Thyroid gland (tissue), 4 donors: ENCODE results near the gene CPS1. TPM values are rescaled to one million over a fixed set of nuclear protein-coding genes. Genes with fewer than 3 reads are reported as not detected.

ENCODE experiments used
- DNase-seq, 2 donors: peaks; one replicate each; pipeline ENCODE4 v3.0.0-alpha.2; 2019
- H3K27ac ChIP-seq, 3 donors: fragments of 200-600 bp; sonication (generic); 1 replicate in 2 of 3; 2 replicates in 1 of 3; pipeline ENCODE4 v1.5.1; 2016 to 2019; ENCODE audit warnings: mild to moderate bottlenecking in 1 of 3, moderate library complexity in 1 of 3
- H3K27me3 ChIP-seq: fragments of 200-600 bp; sonication (generic); one replicate; pipeline ENCODE4 v1.5.1; 2019
- H3K36me3 ChIP-seq, 2 donors: fragments of 200-600 bp; sonication (generic); one replicate each; pipeline ENCODE4 v1.5.1; 2016 to 2019
- H3K4me1 ChIP-seq, 2 donors: fragments of 200-600 bp; sonication (generic); one replicate each; pipeline ENCODE4 v1.5.1; 2017 to 2019
- H3K4me3 ChIP-seq, 3 donors: fragments of 200-600 bp; sonication (generic); replicated peaks in 1 of 3; 1 replicate in 2 of 3; 2 replicates in 1 of 3; pipeline ENCODE4 v1.5.1; 2016; ENCODE audit warnings: mild to moderate bottlenecking in 1 of 3
- H3K9me3 ChIP-seq: fragments of 200-600 bp; sonication (generic); one replicate; pipeline ENCODE4 v1.5.1; 2017
- CTCF ChIP-seq, 6 experiments: fragments of 200-600 bp in 3 of 6; fragments of 450-650 bp in 3 of 6; sonication (generic) in 3 of 6; IDR thresholded peaks; one replicate each; pipeline ENCODE4 v1.5.1; 2016 to 2019; ENCODE audit warnings: antibody characterized with exemption in 6 of 6, mild to moderate bottlenecking in 2 of 6, inconsistent platforms in 1 of 6, moderate library complexity in 1 of 6
- POLR2A ChIP-seq, 2 donors: fragments of 450-650 bp; IDR thresholded peaks; one replicate each; pipeline ENCODE4 v1.6.1; 2017; ENCODE audit warnings: antibody characterized with exemption in 2 of 2, mild to moderate bottlenecking in 2 of 2, moderate library complexity in 1 of 2
- whole genome bisulfite sequencing, 2 donors: methylation state at CpG; one replicate each; pipeline ENCODE4 v1.1.5; 2017; 5-methylcytosine and 5-hydroxymethylcytosine counted together
- intact Hi-C: fragments of 100-400 bp; cut with DNase I; formaldehyde crosslinking; loops from one replicate; pipeline ENCODE4 v1.15.1; 2023
- total RNA-seq, 4 donors: library from RNA; depleted of rRNA; stranded (reverse); fragments of >200 nt; gene quantifications; one replicate each; pipeline ENCODE4 v1.2.3, GENCODE V29; 2016

Gene CPS1
- total RNA-seq, 4 donors from 2014 or later, result 3.9 to 14.9 (median 10.1) TPM

GRCh38 chr2:210623506-210623905 lies 67.1 kb downstream of the CPS1 start:
- DNase-seq, result peak; percentile 8 to 10
- WGBS, 2 donors, result 32 to 34% methylated on average over 4 of the region's 4 CpGs
- Histone ChIP-seq H3K9me3 (no peaks in the 10 kb centered on the region), H3K4me3 (no peak overlapping the region), H3K36me3 (no peaks in the 10 kb centered on the region), H3K27me3 (no peaks in the 10 kb centered on the region), H3K4me1 (no peaks in the 10 kb centered on the region), H3K27ac (no peak overlapping the region)
- intact Hi-C loops, result no loop called here
- TF ChIP-seq POLR2A (IDR thresholded peaks at IDR 0.05), result no peak
- TF ChIP-seq CTCF (IDR thresholded peaks at IDR 0.05), result no peak

- 70 to 71% methylated on average over 4 of the region's 4 CpGs for WGBS, 2 donors
- no peaks in the 10 kb centered on the region for H3K9me3 ChIP-seq
- no peaks in the 10 kb centered on the region for H3K36me3 ChIP-seq
- no peaks in the 10 kb centered on the region for H3K4me1 ChIP-seq
- TF ChIP-seq POLR2A (IDR thresholded peaks at IDR 0.05) (no peak), CTCF (IDR thresholded peaks at IDR 0.05) (no peak)
- H3K27ac ChIP-seq, result no peak overlapping the region
- DNase-seq, result no peak
- intact Hi-C loops, result no loop called here
- no peaks in the 10 kb centered on the region for H3K27me3 ChIP-seq
- H3K4me3 ChIP-seq, result no peak overlapping the region
These were observed 70.5 kb downstream of the CPS1 start for GRCh38 chr2:210626849-210627248.

- WGBS, 2 donors, result 27 to 37% methylated on average over 5 of the region's 5 CpGs
- H3K27ac ChIP-seq, result no peak overlapping the region
- intact Hi-C loops, result no loop called here
These were observed 74.6 kb downstream of the CPS1 start for GRCh38 chr2:210630873-210631560.

GRCh38 chr2:210633699-210634098 lies 77.3 kb downstream of the CPS1 start:
- DNase-seq, result no peak
- Histone ChIP-seq H3K4me1 (no peaks in the 10 kb centered on the region), H3K27me3 (no peaks in the 10 kb centered on the region), H3K9me3 (no peaks in the 10 kb centered on the region), H3K4me3 (no peak overlapping the region), H3K36me3 (no peaks in the 10 kb centered on the region), H3K27ac (no peak overlapping the region)
- TF ChIP-seq POLR2A (IDR thresholded peaks at IDR 0.05), result no peak
- TF ChIP-seq CTCF (IDR thresholded peaks at IDR 0.05), result no peak
- 82 to 83% methylated on average over 4 of the region's 4 CpGs for WGBS, 2 donors
- intact Hi-C loops, result no loop called here

More at GRCh38 chr2:210630873-210631560, 74.6 kb downstream of the CPS1 start:
- H3K9me3 ChIP-seq, result no peaks in the 10 kb centered on the region
- TF ChIP-seq CTCF (IDR thresholded peaks at IDR 0.05) (no peak), POLR2A (IDR thresholded peaks at IDR 0.05) (no peak)
- no peaks in the 10 kb centered on the region for H3K27me3 ChIP-seq
- H3K36me3 ChIP-seq, result no peaks in the 10 kb centered on the region
- DNase-seq, result no peak
- H3K4me1 ChIP-seq, result no peaks in the 10 kb centered on the region
- no peak overlapping the region for H3K4me3 ChIP-seq

GRCh38 chr2:210635257-210635656 lies 78.9 kb downstream of the CPS1 start:
- Histone ChIP-seq H3K4me3 (no peak overlapping the region), H3K27me3 (no peaks in the 10 kb centered on the region), H3K36me3 (no peaks in the 10 kb centered on the region), H3K27ac (no peak overlapping the region), H3K4me1 (no peaks in the 10 kb centered on the region), H3K9me3 (no peaks in the 10 kb centered on the region)
- no peak for DNase-seq
- intact Hi-C loops, result no loop called here
- WGBS, 2 donors, result 90 to 97% methylated on average over 1 of the region's 1 CpG
- TF ChIP-seq CTCF (IDR thresholded peaks at IDR 0.05), result no peak
- no peak for TF ChIP-seq POLR2A (IDR thresholded peaks at IDR 0.05)
